Measurements from ENCODE around the gene MOB4.

DNA sequence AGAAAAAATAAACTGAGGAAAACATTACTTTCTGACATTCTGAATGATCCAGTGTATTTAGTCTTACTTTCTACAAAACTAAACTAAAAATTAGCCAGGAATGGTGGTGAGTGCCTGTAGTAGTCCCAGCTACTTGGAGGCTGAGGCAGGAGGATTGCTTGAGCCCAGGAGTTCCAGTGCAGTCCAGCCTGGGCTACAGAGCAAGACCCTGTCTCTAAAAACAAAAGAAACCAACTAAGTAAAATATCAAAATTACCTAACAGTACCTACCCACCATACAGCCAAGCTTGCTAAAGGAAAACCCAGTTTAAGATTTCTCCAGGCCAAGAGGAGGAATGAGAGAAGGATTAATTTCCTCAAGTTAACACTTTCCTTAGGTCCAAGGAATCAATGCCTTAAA lies 19.2 kb upstream of the MOB4 start:
- TF ChIP-seq, protein P1, sequence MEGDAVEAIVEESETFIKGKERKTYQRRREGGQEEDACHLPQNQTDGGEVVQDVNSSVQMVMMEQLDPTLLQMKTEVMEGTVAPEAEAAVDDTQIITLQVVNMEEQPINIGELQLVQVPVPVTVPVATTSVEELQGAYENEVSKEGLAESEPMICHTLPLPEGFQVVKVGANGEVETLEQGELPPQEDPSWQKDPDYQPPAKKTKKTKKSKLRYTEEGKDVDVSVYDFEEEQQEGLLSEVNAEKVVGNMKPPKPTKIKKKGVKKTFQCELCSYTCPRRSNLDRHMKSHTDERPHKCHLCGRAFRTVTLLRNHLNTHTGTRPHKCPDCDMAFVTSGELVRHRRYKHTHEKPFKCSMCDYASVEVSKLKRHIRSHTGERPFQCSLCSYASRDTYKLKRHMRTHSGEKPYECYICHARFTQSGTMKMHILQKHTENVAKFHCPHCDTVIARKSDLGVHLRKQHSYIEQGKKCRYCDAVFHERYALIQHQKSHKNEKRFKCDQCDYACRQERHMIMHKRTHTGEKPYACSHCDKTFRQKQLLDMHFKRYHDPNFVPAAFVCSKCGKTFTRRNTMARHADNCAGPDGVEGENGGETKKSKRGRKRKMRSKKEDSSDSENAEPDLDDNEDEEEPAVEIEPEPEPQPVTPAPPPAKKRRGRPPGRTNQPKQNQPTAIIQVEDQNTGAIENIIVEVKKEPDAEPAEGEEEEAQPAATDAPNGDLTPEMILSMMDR (IDR thresholded peaks at IDR 0.05): no peak
- TF ChIP-seq POLR2A (IDR thresholded peaks at IDR 0.05): no peak
